Dedifferentiated amniotic fluid mesenchymal stem cell (primary cell): ENCODE results near the gene CT45A9.
"Not testable (repeated sequence)": the region's sequence is repeated elsewhere in the genome, so short reads cannot be mapped to it uniquely, and the experiment has no call there.

ENCODE experiments used
- DNase-seq: peaks from one replicate; pipeline ENCODE4 v3.0.0-alpha.2; 2016; ENCODE audit errors: extremely low spot score

CT45A9 gene

GRCh38 chrX:135871712-135872111 lies at the start of gene CT45A9:
CT45A9 (minus strand) TSS chrX:135871812; CDS start chrX:135868061, 3,751 bp downstream.
- DNase-seq, result not testable (repeated sequence)

- DNase-seq, result not testable (repeated sequence)
These were observed 48.9 kb upstream of the CT45A9 start for GRCh38 chrX:135920516-135920915.

GRCh38 chrX:135914404-135914803 lies 42.8 kb upstream of the CT45A9 start:
- no peak for DNase-seq

- no peak for DNase-seq
These were observed 38.6 kb upstream of the CT45A9 start for GRCh38 chrX:135910251-135910650.

- no peak for DNase-seq
These were observed 21.7 kb upstream of the CT45A9 start, which contains the start of the genes CT45A10 and SAGE1 for GRCh38 chrX:135893294-135893817. CT45A10 (minus strand) TSS chrX:135893444; CDS start chrX:135885344, 8,100 bp downstream. SAGE1 (plus strand) TSS chrX:135893716; CDS start chrX:135896243, 2,527 bp downstream.

- no peak for DNase-seq
These were observed 21.2 kb upstream of the CT45A9 start for GRCh38 chrX:135892781-135893180.

GRCh38 chrX:135890087-135890585 lies 18.5 kb upstream of the CT45A9 start:
- no peak for DNase-seq

- DNase-seq, result not testable (repeated sequence)
These were observed 17.4 kb upstream of the CT45A9 start for GRCh38 chrX:135888976-135889375.

- not testable (repeated sequence) for DNase-seq
These were observed 16.6 kb upstream of the CT45A9 start for GRCh38 chrX:135888230-135888629.

- not testable (repeated sequence) for DNase-seq
These were observed 11.1 kb upstream of the CT45A9 start for GRCh38 chrX:135882741-135883140.

GRCh38 chrX:135854438-135854837 lies 17.2 kb downstream of the CT45A9 start, which contains the start of gene CT45A8:
CT45A8 (minus strand) TSS chrX:135854538; CDS start chrX:135850783, 3,755 bp downstream.
- not testable (repeated sequence) for DNase-seq

GRCh38 chrX:135837180-135837579 lies 34.4 kb downstream of the CT45A9 start, which contains the start of gene CT45A7:
CT45A7 (minus strand) TSS chrX:135837280; CDS start chrX:135833533, 3,747 bp downstream.
- not testable (repeated sequence) for DNase-seq

GRCh38 chrX:135819912-135820311 lies 51.7 kb downstream of the CT45A9 start, which contains the start of gene CT45A2:
CT45A2 (minus strand) TSS chrX:135820012; CDS start chrX:135816265, 3,747 bp downstream.
- DNase-seq, result not testable (repeated sequence)
